HEK293 (cell line): ENCODE results near the gene ELMO1.

Source experiments
- CTCF ChIP-seq: fragments of 450-650 bp; formaldehyde crosslinking; IDR thresholded peaks from 2 replicates; pipeline ENCODE4 v1.5.1; 2016; ENCODE audit warnings: missing biosample characterization, missing genetic modification characterization
- PRDM10 ChIP-seq: fragments of 450-650 bp; formaldehyde crosslinking; IDR thresholded peaks from 2 replicates; pipeline ENCODE4 v1.5.1; 2016; ENCODE audit warnings: missing biosample characterization, missing genetic modification characterization
- YY1 ChIP-seq: fragments of 450-650 bp; formaldehyde crosslinking; IDR thresholded peaks from 2 replicates; pipeline ENCODE4 v1.5.1; 2018; ENCODE audit warnings: missing biosample characterization, missing genetic modification characterization
- ZBTB20 ChIP-seq: fragments of 450-650 bp; formaldehyde crosslinking; IDR thresholded peaks from 2 replicates; pipeline ENCODE4 v1.5.1; 2016; ENCODE audit warnings: missing biosample characterization, missing genetic modification characterization
- ZNF211 ChIP-seq: fragments of 450-650 bp; formaldehyde crosslinking; IDR thresholded peaks from 2 replicates; pipeline ENCODE4 v1.5.1; 2016; ENCODE audit warnings: low read depth, missing biosample characterization, missing genetic modification characterization
- ZNF621 ChIP-seq: fragments of 450-650 bp; formaldehyde crosslinking; IDR thresholded peaks from 2 replicates; pipeline ENCODE4 v1.5.1; 2017; ENCODE audit warnings: missing biosample characterization, missing genetic modification characterization
- ZNF692 ChIP-seq: fragments of 450-650 bp; formaldehyde crosslinking; IDR thresholded peaks from 2 replicates; pipeline ENCODE4 v1.5.1; 2016; ENCODE audit warnings: missing biosample characterization, missing genetic modification characterization
- ZNF707 ChIP-seq: fragments of 450-650 bp; formaldehyde crosslinking; IDR thresholded peaks from 2 replicates; pipeline ENCODE4 v1.5.1; 2016; ENCODE audit warnings: missing biosample characterization, missing genetic modification characterization
- ZSCAN30 ChIP-seq: fragments of 450-650 bp; IDR thresholded peaks from 2 replicates; pipeline ENCODE4 v1.5.1; 2018; ENCODE audit warnings: missing biosample characterization, mild to moderate bottlenecking, missing genetic modification characterization, moderate library complexity

GRCh38 chr7:37191797-37192196 lies 256.9 kb downstream of the ELMO1 start:
- TF ChIP-seq YY1: no peak
- TF ChIP-seq ZNF692 (tag by site-specific recombination): no peak
- TF ChIP-seq ZNF211 (tag by site-specific recombination): no peak
- no peak for TF ChIP-seq ZSCAN30 (tag by site-specific recombination)
- no peak for TF ChIP-seq CTCF (tag by site-specific recombination)
- TF ChIP-seq ZNF621: no peak
- no peak for TF ChIP-seq ZNF707
- TF ChIP-seq ZBTB20 (tag by site-specific recombination): no peak
- TF ChIP-seq PRDM10 (tag by site-specific recombination): no peak
